EH (cell line): ENCODE data around the gene ERVH48-1.
"Not testable (repeated sequence)": the region's sequence is repeated elsewhere in the genome, so short reads cannot be mapped to it uniquely, and the experiment has no call there.

Source experiments
- DNase-seq: peaks from one replicate; pipeline ENCODE4 v3.0.0-alpha.2; 2015; ENCODE audit warnings: low read depth

Gene ERVH48-1

DNA sequence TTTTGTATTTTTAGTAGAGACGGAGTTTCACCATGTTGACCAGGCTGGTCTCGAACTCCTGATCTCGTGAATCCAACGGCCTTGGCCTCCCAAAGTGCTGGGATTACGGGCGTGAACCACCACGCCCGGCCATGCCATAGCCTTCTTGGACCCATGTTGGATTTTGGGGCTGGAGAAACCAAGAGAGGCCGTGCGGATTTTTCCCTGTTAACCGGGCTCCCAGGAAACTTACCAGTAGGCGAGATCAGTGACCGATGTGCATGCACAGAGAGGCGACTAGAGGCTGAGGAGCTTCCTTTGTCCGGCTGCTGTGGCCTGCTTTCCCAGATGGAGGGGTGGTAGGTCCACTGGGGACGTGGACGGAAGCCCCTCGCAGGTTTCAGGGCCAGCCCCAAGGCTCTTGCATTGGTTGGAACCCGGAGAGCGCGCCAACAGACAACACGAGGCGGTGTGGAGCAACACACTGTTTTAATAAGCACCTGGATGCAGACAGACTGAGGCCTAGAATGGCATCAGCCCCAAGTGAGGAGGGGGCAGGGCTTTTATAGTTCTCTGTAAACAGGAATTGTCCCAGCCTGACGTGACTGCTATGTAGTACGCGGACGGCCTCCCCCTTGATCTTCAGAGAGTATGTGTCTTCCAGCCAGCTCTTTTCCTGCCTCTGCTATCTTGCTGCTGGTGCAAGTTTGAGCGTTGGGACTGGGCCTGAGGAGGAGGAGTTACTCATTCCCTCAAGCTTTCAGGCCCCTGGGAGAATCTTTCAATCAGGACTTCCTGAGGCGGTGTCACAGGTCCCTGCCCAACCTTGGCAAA lies at the start of gene ERVH48-1:
Gene ERVH48-1, minus strand, starts transcription at position 517 of the 813 bp plus-strand sequence. CDS start 6,624 bp downstream, outside the sequence.
- no peak for DNase-seq

DNA sequence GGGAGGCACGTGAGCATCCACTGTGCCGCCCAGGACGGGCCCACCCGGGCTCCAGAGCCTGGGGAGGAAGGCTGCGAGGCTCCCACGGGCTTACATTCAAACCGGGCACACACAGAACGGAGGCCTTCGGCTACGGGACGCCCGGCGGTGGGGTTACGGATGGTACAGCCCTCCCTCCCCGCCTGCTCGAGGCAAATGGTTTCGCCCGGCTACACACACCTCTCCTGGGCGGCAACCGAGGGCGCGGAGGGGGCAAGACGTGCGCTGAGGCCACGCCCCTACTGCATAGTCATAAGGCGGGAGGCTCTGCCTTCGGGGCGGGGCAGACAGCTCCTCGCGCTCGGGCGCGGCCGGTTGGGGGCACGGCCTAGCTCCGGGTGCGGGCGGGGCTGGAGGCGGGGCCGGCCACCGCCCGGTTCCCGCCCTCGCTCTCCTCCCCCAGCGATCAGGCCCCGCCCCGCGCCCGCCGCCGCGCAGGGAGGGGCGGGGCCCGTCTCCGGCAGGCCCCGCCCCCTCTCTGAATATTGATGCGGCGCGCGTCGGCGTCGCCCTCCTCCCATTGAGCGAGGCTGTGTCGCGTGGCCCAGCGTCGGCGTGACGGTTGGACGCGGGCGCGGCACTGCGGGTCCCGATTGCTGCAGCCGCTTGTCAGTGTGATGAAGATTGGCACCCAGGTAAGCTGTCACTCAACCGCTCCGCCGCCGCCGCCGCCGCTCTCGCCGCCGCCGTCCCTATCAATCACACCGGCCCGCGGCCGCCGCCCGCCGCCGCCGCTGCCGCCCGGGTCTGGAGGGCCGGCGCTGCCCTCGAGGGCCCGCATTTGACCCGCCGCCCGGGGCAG lies 48.8 kb upstream of the ERVH48-1 start, which contains the start of gene PKNOX1:
Gene PKNOX1, plus strand, starts transcription at position 572 of the 841 bp plus-strand sequence. CDS start 29,820 bp downstream, outside the sequence.
- DNase-seq = peak; percentile 98

DNA sequence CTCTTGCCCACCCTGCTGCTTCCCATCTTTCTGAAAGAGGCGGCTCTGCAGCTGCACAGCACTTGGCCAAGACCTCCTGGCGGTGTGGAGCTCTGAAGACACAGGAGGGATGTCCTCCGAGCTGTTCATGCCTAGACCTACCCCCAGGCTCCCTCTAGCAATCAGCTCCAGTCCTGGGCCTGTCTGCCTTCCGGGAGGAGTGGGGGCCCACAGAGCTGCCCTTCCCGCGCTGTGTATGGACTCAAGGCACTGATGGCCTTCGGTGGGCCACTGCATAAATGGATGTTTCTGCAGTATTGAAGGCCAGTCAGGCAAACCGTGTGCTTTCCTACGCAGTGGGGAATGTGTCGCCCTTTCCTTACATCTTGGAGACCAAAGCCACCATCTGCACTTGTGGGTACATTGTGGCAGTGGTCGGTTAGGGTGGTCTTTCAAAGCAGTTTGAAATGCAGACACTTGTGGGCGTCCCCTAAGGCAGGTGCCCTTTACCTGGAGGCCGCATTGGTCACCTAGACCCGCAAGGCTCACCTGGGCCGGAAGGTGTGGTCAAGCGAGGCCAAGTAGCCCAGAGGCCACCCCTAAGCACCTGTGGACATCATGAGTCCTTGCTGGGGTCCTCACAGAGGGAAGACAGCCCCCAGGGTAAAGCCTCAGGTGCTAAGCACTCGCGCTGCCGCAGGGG lies 48.0 kb upstream of the ERVH48-1 start:
- no peak for DNase-seq

DNA sequence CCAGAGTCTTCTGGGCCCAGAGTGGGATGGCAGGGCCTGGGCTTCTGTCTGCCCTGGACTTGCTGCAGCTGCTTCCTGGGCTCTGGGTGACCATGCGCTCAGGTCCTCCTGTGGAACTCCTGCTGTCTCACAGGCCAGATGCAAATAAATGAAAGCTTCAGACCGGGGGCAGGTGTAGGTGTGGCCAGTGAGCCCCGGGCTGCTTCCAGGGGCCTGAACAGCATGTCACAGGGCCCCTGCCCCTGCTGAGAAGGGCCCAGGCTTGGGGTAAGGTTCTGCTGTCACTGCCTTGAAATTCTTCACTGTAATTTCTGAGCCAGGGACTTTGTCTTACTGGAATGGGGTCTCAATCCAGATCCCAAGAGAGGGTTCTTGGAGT lies 46.5 kb upstream of the ERVH48-1 start:
- DNase-seq = no peak

DNA sequence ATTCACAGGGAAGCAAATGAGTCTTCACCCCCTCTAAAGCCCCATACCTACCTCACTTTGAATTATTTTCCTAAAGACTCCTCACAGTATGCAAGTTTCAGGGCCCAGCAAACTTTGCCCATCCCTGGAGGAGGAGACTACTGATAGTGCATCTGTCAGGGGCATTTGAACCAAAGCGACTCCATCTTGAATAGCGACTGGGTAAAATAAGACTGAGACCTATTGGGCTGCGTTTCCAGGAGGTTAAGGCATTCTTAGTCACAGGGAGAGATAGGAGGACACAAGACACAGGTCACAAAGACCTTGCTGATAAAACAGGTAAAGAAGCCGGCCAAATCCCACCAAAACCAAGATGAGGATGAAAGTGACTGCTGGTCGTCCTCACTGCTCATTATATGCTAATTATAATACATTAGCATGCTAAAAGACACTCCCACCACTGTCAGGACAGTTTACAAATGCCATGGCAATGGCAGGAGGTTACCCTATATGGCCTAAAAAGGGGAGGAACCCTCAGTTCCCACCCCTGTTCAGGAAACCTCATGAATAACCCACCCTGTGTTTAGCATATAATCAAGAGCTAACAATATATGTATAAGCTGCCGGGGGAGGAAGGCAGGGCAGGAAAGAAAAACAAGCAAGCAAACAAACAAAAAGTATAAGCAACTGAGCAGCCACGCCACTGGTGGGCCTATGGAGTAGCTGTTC lies 45.7 kb upstream of the ERVH48-1 start:
- DNase-seq = no peak

DNA sequence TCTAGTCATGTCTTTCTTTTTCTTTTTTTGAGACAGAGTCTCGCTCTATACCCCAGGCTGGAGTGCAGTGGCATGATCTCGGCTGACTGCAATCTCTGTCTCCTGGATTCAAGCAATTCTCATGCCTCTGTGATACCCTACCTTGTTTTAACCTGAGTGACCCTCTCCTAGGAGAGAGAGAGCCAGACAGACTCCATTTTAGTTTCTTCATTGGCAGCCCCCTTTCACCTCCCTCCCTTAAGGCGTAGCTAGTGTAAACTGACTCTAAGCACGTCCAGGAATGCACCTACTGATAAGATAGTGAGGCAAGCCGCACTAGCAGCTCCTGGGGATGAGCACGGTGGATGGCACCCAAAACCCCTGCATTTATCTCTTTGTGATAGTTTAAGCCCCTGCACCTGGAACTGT lies 43.8 kb upstream of the ERVH48-1 start:
- DNase-seq = no peak

DNA sequence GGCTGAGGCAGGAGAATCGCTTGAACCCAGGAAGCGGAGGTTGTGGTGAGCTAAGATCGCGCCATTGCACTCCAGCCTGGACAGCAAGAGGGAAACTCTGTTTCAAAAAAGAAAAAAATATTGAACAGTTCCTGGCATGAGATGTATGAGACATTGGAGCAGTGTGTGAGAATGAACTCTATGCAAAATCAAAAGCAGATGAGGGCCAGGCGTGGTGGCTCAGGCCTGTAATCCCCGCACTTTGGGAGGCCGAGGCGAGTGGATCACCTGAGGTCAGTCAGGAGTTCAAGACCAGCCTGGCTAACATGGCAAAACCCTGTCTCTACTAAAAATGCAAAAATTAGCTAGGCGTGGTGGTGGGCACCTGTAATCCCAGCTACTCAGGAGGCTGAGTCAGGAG lies 42.2 kb upstream of the ERVH48-1 start:
- not testable (repeated sequence) for DNase-seq

DNA sequence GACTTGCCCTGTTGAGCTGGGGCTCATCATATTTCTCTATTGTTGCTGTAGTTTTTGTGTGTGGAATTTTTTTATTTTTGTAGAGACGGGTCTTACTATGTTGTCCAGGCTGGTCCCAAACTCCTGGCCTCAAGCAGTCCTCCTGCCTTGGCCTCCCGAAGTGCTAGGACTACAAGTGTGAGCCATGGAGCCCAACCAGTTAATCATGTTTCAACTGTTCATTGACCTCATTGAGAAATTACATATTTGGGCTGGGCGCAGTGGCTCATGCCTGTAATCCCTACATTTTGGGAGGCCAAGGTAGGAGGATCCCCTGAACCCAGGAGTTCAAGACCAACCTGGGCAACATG lies 39.8 kb upstream of the ERVH48-1 start:
- no peak for DNase-seq

DNA sequence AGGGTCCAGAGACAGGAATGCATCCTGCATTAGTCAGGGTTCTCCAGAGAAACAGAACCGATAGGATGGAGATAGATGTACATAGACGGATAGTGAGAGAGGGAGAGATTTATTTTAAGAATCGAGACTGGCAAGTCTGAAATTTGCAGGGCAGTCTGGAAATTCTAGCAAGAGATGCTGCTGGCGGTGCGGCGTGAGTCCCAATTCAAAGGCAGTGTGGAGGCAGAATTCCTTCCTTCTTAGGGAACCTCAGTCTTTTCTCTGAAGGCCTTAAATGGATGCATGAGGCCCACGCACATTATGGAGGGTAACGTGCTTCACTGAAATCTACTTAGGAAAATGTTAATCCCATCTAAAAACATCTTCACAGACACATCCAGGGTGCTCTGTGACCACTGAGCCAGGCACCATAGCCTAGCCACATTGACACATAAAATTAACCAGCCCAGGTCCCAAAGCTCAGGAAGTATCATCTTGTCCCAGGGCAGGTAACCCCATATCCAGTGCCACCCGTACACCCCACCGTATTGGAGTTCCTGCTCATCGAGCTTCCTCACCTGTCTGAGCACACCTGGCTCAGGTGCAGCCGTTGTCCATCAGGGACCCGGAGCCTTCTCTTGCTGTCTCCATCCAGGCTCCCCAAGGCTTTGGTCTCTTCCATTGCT lies 39.2 kb upstream of the ERVH48-1 start:
- no peak for DNase-seq

DNA sequence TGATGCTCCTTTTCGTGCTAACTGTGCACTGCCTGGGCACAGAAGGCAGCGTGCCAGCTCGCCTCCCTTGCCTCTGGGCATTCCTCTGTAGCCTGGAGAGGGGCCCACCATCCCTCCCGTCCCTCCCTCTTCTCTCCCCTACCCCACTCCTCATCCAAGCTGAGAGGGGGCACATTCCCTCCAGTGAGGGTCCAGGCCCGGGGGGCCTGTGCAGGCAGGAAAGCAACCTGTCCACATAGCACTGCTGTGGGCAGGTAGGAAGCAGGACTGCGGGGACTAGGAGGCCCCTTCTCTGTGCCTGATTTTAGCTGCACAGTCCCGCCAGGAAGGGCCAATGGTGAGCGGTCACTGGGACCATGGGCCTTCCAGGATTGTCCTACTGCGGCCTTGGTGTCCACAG lies 38.7 kb upstream of the ERVH48-1 start:
- no peak for DNase-seq

DNA sequence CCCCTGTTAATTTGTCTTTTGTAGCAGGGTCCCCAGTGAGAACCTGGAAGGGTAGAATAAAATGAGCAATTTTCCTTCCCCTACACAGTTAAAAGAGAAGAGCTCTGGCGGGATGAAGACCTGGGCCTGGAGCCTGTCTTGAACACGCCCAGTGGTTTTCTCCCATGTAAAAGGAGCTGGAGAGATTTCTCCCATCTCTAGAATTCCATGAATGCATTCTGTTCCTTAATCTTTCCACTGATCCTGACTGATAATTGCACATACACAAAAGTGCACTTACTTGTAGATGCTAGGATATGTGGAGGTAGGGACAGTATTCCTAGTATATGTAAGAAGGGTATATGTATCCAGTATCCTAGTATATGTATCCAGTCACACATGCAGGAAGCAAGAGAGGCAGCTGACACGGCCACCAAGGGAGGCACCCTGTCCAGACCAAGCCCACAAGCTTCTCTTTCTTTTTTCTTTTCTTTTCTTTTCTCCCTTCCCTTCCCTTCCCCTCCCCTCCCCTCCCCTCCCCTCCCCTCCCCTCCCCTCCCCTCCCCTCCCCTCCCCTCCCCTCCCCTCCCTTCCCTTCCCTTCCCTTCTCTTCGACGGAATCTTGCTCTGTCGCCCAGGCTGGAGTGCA lies 37.1 kb upstream of the ERVH48-1 start:
- no peak for DNase-seq

DNA sequence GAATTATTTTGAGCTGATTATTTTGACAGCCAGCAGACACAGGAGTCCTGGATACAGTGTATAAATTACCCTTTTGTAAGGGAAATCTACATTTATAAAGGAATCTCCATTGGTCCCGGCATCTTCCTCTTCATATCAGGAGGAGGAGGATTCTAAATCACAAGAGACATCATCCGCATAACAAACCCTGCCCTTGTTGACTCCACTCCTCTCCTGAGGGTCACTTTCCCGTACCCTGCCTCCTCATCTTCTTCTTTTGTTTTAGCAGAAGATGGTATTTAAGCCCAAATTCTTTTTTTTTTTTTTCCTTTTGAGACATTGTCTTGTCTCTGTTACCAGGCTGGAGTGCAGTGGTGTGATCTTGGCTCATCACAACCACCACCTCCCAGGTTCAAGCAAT lies 34.3 kb upstream of the ERVH48-1 start:
- DNase-seq = no peak

DNA sequence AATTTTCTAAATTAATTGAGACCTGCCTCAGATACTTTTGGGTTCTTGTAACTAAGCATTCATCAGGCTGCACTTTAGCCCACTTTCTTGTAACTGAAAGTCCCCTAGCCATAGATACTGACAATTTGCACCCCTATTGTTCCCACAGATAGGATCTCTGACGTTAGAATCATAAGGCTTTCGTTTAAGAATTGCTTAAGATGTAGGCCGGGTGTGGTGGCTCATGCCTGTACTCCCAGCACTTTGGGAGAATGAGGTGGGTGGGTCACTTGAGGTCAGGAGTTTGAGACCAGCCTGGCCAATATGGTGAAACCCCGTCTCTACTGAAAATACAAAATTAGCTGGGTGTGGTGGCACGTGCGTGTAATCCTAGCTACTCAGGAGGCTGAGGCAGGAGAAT lies 32.7 kb upstream of the ERVH48-1 start:
- DNase-seq = not testable (repeated sequence)

DNA sequence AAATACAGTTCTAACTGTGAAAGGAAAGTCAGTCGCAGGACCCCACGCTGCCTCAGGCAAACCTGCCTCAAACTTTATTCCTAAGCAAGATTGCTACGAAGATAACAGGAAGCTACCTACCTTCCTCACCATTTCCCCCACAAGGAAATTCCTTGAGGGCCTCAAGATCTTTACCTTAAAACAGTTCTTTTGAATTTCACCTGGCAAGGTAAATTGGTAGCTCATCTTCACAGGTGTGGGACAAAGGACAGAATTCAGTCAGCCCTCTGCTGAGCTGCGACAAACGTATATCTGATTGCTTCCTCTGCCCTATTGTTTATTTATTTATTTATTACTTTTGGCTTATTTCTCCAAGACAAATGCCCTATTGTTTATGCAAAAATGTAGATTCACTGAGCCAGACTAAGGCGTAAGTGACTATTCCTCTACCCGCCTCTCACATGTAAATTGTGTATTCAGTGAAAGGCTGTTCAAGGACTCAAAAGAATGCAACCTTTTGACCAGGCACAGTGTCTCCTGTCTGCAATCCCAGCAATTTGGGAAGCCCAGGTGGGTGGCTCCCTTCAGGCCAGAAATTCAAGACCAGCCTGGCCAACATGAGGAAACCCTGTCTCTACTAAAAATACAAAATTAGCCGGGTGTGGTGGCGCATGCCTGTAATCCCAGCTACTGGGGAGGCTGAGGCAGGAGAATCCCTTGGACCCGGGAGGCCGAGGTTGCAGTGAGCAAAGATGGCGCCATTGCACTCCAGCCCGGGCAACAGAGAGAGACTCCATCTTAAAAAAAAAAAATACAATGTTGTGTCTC lies 31.6 kb upstream of the ERVH48-1 start:
- DNase-seq = no peak

DNA sequence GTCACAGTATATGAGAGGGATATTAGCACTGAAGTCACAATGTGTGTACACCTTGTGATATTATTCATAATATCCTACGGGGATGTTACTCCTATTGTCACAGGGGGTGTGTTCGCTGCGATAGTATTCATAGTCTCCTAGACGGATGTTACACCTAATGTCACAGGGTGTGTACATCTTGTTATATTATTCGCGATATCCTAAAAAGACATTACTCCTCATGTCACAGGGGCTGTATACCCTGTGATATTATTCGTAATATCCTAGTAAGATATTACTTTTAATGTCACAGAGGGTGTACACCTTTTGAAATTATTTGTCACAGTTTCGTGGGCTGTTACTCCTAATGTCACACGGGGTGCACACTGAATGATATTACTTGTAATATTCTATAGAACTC lies 25.8 kb upstream of the ERVH48-1 start:
- DNase-seq = not testable (repeated sequence)

DNA sequence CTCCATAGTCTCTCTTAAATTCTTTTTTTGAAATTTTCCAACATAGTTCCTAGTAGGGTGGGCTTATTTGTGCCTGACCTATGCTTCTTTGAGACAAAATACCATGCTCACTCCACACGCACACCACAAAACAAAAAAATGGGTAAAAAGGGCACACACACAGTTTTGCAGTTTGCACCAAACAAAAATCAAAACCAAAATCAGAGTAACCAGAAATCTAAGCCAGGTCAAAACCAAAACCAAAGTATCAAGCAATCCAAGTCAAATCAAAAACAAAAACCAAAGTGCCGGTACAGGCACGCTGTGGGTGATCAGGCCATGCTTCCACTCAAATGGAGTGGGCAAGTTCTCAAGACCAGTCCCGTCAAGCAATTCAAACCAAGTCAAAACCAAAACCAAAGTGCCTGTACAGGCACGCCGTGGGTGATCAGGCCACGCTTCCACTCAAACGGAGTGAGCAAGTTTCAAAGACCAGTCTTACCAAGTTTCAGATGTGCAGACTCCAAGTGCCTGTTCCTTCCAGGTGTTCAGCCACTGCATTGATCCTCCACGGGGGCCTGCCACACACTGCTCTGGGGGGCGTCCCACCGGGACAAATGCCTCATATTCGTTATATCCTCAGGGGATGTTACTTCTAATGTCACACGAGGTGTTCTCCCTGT lies 23.8 kb upstream of the ERVH48-1 start:
- DNase-seq = not testable (repeated sequence)

DNA sequence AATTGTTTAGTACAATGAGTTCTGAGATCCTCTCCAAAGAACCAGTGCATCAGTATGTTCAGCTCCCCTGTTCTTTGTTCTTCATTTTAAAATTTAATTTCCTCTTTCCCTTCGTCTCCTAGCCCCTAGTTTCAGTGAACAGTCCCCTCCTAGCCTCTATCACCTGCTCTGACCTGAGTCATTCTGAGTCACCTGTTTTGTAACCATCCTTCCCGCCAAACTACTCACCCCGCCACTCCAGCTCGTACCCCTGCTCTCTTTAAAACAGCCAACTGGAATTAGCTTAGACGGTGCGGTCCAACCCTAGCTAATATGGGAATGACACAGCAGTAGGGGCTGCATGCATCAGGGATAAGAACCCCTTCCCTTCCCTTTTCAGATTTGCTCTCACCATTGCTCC lies 16.8 kb upstream of the ERVH48-1 start:
- DNase-seq = no peak

DNA sequence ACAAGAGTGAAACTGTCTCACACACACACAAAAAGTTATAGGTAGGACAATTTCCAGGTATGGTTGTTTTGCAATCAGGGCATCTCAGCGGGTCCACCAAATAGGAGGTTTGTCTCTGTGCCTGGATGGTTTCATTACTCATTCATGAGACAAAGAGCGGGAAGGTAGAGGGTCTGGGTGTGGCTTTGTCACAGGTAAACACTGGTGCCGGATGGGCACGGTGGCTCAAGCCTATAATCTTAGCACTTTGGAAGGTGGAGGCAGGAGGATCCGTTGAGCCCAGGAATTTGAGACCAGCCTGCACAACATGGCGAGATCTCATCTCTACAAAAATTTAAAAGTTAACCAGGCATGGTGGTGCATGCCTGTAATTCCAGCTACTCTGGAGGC lies 16.3 kb upstream of the ERVH48-1 start:
- no peak for DNase-seq

DNA sequence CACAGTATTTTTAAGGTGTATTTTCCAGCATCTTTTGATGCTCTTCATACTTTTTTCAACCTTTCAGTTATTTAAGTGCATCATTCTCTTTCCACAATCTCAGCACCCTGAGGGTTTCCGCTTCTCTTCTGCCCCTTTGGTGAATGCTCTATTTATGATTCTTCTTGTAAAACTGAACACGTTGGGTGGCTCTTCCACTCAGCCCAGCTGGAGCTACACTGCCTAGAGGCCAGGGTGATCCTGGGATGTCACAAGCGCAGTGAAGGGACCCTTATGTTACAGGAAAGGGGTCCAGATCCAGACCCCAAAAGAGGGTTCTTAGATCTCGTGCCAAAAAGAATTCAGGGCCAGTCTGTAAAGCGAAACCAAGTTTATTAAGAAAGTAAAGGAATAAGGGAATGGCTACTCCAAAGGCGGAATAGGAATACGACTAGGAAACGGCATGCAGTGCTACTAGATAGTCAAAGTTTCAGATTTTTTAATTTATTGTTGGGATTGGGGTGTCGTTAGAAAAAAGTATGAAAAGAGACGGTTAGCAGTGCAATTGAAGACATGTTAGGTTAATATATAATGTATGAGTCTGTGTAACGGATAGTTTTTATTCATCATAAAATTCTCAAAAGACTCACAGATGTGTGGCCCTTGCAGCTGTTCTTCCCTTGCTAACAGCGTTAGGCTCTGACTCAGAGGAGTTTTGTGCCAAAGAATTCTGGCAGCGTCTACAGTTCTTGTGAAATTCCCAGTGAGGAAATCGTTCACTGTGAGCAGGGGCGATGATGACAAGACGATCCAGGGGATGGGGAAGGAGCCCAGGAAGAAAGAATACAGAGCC lies 14.4 kb upstream of the ERVH48-1 start:
- peak; percentile 96 for DNase-seq
